Stimulated activated naive CD4-positive, alpha-beta T cell treated with Interleukin-2 at 50 U/mL for 16 hours (primary cell): ENCODE data around the gene TET3.
"Not testable (repeated sequence)": the region's sequence is repeated elsewhere in the genome, so short reads cannot be mapped to it uniquely, and the experiment has no call there.

Source experiments
- DNase-seq: peaks from one replicate; lab custom pipeline; 2025; lab: John Stamatoyannopoulos, UW

The TET3 gene

DNA sequence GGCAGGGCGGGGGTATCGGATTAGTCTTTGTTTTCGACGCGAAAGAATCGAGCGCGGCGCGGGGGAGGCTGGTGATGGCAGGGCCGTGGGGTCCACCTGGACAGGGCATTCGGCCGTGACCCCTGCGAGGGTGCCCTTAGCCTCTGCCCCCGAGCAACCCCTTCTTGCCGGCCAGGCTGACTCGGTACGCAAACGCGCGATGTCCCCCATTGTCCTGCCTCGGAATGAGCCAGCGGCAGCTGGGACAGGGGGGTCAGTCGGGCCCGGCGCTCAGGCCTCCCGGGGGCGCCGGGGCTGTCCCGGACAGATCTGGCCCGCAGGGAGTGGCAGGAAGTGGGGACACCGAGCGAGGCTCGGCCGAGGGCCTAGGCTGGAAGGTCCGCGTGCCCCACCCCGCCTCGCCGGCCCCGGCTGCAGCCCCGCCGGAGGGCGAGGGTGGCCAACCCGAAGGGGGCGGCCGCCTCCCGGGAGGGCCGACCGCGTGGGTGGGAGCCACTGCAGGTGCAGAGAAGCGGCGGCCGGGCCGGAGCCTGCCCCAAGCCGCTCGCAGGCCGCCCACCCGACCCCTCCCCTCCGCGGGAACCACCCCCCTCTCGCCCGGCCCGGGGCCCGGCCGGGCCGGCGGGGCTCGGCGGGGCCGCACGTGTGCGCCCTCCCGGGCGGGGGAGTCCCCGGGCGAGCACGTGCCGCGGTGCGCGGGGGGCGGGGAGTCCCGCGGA is at the start of gene TET3:
TSS of gene TET3 (plus strand) at position 708 of the 719 bp plus-strand sequence. CDS start 1,494 bp downstream, outside the sequence.
- no peak for DNase-seq

DNA sequence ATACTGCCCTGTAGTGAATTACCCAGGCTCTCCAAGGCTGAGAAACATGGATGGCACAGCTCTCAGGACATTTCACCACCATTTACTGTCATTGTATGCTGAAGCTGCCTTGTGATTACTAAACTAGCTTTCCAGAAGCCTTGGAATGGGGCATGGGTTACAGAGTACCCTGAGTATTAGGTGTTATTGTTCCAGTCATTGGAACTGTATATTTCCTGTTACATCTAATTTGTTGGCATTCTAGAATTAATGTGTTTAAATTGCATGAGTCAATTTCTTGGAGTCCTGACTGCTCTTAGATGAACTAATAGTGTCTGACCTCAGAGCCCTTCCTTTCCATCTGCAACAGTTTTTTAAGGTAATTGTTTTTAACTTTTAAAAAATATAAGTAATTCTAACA is 49.1 kb upstream of the TET3 start:
- no peak for DNase-seq

DNA sequence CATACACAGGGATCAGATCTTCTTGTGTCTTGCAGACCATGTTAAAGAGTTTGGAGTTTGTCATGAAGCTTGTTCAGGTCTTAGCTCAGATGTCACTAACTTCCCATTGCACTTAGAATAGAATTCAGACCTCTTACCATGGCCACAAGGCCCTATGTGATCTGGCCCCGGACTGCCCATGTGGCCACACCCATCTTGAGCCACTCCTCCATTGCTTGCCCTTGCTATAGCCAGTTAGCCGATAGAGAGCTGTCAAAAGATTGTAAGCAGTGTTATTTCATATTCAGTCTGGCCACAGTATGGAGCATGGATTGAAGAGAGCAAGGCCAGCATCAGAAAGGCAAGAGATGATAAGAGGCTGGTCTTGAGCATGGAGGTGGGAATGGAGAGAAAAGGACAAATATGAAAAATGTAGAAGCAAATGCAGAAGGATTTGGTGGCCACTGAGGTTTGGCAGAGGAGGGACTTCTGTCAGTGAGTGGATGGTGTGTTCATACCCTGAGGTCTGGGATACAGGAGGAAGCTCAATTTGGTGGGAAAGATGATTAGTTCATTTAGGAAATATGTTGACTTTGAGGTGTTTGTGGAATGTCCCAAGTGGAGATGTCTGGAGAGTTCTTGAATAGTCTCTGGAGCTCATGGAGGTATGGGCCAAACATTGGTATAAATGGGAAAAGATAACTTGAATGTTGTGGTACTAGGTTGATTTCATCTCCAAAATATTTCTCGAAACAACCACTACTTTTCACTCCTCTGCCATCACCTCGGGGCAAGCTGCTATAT is 47.4 kb upstream of the TET3 start:
- no peak for DNase-seq

DNA sequence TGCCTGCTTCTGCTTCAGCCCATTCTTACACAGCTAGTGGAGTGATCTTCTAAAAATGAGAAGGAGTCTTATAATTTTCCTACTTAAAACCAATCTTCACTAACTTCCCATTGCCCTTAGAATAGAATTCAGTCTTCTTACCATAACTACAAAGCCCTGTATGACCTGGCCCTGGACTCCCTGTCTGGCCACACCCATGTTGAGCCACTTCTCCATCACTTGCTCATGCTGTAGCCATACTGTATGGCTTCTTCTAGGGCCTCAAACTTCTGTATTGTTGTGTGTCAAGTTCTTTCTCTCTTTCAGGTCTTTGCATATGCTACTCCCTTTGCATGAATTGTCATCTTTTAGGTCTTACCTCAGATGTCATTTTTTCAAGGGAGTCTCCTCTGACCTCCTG is 46.8 kb upstream of the TET3 start:
- DNase-seq = no peak

DNA sequence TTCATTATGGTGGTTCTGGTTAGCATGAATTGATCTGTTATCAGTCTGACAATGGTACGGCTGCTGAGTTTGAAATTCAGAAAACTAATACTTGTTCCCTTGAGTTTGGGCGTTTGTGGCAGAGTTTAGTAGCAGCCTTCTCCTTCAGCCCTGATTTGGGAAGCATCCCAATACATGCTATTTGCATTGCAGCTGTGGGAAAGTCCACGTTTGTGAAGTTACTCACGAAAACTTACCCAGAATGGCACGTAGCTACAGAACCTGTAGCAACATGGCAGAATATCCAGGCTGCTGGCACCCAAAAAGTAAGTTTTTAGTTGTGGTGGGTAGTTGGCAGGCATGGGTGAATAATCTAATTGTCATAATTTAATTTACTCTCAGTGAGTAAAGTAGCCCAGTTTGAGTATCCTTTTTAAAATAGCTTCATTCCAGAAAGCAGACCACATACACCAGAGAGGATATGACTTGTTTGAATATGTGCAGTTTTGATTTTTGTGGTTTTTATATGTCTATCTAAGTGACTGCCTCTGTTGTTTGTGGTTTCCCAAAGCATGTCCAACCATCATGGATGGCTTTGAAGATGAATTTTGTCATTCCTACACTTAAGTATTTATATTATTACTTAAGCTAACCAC is 45.9 kb upstream of the TET3 start:
- no peak for DNase-seq

DNA sequence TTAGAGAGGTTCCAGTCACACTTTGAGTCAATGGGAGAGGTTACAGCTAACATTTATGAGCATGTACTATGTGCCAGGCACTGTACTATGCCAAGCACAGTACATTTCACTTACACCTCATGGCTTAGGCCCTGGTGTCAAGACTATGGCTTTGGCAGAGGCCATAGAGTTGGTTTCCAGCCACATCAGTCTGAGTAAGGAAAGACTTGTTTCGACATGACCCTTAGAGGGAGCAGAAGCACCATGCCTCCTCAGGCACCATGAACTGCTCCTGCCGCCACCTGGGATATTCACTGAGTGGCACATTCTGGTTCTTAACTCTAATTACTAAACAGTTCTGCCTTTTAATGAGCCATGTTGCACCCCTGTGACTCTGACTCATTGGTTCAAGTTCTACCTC is 45.3 kb upstream of the TET3 start:
- no peak for DNase-seq

DNA sequence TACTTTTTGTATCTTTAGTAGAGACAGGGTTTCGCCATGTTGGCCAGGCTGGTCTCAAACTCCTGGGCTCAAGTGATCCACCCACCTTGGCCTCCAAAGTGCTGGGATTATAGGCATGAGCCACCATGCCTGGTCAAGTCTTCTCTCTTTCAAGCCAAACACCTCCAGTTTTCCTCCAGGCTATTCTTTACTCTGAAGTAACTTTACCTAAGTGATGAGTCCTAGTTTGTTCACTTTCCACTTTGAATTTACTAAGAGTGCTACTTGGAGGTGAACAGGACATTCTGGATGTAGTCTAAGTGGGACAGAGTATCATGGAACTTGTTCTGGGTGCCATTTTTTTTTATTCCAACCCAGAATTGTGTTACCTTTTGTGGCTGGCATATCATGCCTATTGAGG is 44.6 kb upstream of the TET3 start:
- DNase-seq = not testable (repeated sequence)

DNA sequence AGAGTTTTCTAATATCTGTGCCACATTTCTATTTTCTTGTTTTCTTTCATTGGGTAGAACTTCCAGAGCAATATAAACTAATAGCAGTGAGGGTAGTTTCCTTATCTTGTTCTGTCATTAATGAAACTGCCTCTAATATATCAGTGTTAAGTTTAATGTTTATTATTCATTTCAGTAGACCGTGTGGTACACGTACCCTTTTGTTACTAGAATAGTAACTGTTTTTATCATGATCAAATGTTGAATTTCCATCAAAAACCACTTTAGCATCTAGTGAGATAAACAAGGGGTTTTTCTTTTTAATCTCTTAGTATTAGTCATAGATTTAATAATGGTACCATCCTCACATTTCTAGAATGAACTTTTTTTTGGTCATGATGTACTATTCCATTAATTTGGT is 42.0 kb upstream of the TET3 start:
- DNase-seq = no peak

DNA sequence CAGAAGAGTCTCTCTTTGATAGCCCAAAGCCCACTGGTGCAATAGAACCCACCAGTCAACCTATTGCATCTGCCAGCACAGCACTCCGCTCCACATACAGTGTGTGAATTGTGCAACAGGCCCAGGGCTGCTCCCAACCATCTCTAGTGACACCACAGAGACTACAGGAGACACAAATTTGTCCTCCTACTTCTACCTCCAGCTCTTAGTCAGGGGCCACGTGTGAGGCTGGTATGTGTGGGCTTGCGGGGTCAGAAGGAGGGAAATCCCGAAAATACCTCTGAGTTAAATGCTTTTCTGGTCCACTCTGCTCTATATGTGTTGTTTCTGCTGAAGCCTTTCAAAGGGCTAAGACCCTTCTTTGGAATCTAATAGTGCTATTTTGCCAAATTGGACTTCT is 40.0 kb upstream of the TET3 start:
- peak; percentile 16 for DNase-seq

DNA sequence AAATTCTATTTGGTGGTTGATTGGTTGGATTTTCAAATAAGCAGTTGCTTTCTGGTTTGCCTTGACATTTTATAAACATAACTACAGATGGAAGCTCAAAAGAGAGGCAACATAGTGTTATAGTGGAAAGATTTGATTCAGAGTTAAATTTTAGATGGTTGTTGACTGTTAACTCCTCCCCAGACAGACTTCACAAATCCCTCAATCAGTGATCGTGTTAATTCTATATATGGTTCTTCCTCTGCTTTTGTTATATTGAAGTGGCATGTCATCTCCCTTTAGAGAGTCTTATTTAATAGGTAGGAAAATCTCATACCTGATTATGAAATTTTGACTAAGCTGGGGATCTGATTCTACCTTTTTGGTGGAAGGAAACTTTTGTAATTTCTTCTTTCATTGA is 38.5 kb upstream of the TET3 start:
- no peak for DNase-seq

DNA sequence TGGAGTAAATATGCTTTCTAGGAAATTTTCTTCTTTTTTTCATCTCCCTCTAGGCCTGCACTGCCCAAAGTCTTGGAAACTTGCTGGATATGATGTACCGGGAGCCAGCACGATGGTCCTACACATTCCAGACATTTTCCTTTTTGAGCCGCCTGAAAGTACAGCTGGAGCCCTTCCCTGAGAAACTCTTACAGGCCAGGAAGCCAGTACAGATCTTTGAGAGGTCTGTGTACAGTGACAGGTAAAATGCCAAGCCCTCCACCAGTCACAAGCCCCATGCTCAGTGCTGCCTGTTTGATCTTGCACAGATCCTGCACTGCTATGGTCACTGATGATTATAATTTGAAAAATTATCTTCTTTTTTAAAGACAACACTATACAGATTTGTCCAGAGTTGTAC is 38.0 kb upstream of the TET3 start:
- DNase-seq = no peak

DNA sequence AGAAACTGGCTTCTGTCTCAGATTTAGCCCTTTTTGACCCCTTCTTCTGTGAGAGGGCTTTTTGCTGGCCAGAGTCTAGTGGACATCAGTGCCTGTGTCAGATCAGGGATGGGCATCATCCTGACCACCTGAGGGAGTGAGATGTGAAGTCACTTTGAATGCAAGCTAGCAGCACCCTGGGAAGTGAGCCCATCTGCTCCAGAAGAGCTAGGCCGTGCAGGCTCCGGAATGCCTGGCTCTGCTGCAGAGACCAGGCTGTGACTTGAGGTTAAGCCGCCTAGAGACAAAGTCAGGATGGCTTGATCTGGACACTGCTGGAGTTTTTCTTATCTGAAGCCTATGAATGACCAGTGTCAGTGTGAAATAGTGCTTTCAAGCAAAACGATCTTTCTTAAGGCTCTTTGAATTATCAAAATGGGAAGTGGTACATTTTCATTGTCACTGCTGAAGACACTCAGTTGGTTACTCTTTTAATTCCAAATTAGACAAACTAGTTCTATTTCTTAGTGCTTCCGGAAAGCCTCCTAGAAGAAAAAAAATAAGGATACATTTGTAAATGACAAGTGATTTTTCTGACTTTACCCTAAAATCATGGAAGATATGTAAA is 37.2 kb upstream of the TET3 start:
- DNase-seq = no peak

DNA sequence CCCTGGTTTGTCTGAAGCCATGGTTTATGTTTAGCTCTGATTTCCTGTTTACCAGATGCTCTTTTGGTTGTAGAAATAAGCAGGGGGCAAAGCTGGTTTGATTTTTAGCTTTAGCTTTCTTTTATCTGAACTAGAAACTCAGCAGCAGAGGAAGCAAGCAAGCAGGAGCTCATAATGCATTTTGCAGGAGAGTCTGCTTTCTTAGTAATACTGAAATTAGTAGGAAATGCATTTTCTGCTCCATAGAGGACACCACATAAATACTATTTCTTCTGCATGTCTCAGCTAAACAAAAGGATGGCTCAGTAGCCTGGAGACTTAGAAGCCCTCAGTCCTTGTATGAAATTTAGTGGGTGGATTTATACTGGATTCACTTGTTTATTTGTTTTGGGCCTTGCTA is 34.9 kb upstream of the TET3 start:
- no peak for DNase-seq

DNA sequence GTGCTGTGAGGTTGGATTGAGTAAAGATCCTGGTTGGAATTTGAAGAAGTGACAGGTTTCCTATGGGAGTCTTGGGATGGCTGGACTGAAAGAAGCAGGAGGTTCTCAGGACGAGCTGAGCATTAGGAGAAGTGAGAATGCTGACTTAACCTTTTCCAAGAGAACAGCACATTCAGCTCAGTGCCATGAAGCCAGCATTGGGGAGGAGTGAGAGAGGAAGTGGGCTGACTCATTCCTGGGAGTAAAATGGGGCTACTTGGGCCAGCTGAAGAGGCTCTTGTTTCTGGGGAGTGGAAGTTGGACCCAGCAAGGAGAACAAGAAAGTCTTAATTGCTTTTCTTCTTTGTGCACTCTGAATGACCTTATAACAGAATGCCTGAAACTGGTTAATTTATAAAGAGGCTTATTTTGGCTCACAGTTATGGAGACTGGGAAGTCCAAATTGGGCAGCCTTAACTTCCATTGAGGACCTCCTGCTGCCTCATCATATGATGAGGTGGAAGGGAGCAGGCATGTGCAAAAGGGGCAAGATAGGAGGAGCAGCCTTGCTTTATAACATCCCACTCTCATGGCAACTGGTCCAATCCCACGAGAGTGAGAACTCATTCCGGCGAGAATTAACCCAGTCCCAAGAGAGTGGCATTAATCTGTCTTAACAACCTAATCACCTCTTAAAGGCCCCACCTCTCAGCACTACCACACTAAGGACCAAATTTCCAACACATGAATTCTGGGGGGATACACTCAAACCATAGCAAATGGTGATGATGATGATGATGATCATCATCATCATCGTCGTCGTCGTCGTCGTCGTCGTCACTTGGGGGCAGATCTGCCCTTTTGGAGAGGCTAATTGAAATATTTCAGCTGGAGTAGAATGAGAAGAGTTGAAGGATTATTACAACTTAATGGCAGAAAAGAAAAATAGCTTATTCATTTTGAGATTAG is 31.9 kb upstream of the TET3 start:
- no peak for DNase-seq

DNA sequence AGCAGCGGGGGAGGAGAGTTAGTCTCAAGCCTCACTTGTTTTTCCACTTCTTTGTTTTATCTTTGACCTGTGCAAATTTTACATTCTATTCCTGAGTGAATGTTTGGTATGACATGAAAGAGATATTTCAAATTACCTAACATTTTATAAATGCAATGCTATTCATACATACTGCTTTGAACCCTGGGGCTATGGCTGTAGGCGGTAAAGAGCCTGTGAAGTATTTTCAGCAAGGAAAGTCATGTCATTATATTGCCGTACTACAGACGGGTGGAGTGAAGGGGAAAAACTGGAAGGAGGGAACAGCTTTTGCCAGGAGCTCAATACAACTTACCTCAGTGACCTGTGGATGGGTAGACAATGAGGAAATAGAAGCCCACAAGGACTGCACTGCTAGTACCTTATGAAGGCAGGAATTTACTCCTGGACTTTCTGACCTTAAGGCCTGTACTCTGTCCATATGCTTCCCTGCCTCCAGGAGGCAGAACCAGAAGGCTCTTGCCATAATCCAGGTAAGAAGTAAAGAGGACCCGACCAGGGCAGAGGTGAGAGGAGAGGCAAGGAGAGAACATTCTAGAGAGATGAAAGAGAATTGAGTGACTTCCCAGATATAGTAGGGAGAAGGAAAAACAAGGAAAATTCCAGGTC is 28.4 kb upstream of the TET3 start:
- DNase-seq = no peak

DNA sequence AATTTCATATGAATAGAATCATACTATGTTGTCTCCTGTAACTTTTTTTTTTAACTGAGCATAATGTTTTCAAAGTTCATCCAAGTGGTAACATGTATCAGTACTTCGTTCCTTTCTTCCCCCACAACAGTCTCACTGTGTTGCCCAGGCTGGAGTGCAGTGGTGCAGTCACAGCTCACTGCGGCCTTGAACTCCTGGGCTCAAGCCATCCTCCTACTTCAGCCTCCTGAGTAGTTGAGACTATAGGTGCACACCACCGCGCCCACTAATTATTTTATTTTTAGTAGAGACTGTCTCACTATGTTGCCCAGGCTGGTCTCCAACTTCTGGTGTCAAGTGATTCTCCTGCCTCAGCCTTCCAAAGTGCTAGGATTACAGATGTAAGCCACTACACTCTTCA is 23.4 kb upstream of the TET3 start:
- DNase-seq = no peak

DNA sequence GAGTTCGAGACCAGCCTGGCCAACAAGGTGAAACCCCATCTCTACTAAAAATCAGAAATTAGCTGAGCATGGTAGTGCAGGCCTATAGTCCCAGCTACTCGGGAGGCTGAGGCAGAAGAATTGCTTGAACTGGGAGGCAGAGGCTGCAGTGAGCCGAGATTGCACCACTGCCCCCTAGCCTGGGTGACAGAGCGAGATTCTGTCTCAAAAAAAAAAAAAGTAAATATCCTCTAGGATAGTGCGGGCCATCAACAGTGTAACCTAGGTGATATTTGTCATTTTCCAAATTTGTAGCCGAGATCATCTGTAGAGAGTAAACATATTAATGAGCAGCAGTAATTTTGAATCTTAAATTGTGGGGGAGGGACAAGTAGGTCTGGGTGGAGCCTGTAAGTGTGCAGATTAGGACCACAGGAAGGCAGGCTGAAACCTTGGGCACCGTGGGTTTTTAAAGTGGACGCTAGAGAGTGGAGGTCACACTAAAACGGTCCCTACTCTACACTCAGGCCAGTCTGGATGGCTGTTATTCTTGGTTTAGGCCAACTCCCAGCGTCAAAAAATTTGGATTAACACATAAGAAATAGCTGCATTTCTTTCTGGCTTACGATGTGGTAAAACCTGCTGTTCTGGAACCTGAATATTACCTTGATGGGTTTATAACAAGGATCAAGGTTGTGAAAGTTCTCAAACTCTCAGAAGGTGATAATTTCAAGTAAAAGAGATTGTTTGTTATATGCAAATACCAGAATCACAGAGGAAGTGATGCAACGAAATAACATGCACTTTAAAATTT is 22.7 kb upstream of the TET3 start:
- DNase-seq = no peak

DNA sequence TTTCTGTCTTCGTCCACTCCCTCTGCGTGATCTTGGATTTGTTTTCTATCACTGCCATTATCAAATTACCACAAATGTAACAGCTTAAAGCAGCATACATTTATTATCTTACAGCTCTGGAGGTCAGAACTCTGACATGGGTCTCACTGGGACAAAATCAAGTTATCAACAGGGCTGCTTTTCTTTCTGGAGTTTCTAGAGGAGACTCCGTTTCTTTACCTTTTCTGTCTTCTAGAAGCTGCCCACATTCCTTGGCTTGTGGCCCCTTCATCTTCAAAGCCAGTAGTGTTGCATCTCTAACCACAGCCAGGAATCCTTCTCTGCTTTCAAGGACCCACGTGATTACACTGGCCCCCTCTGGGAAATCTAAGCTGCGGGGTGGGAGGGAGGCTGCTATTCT is 21.9 kb upstream of the TET3 start:
- DNase-seq = no peak

DNA sequence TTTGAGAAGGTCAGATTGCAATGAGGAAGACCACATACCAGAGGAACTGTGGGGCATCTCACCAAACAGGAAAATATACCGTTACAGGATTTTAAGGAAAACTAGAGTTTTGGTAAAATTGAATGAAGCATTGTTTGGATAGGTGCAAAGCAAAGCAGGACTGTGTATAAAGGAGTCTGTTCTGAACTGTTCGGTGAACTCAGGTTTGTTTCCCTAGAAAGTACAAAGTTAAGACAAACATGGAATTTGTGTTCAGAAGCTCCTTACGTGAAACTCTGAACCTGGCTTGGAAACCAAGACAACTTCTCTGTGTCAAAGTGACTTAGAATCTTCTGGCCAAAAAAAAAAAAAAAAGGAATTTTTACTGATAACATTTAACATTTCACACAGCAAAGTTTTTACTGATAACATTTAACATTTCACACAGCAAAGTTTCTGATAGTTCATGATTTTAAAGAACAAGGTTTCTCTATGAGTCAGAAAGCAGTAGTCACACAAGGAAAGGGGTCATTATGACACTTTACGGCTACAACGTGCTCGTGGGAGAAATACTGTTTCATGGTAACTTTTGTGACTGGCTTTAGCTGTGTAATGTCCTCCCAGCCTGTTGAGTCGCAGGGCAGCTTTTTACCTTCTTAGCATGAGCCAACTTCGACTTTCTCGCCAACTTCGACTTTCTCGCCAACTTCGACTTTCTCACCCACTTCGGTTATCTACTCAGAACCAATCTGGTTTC is 21.2 kb upstream of the TET3 start:
- peak; percentile 25 for DNase-seq

DNA sequence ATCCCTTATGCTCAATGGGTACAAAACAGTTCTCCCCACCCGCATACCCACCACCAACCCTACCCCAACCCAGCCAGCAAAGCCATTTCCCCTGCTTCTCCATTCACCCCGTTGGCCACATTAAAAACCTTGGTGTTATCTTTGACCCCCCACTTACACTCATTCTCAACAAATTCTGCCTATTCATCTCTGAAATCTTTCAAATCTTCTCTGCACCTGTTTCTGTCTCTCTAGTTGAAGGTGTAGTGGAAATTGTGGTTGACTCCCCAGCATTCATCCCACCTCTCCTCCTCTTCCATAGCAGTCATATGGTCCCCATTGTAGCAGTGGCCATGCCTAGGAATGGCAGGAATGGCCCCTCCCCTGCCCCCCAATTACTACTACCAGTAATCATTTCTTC is 20.5 kb upstream of the TET3 start:
- DNase-seq = no peak
